LNCaP clone FGC (cell line): ENCODE results near the gene STIP1.

Experiments
- DNase-seq: peaks from one replicate; pipeline ENCODE4 v3.0.0-alpha.2; 2011; ENCODE audit warnings: low read depth
- H3K4me3 ChIP-seq: 2 replicates; pipeline ENCODE4 v1.5.1; 2011; ENCODE audit warnings: mild to moderate bottlenecking, low read depth, low read length, control low read depth
- CTCF ChIP-seq: IDR thresholded peaks from 2 replicates; pipeline ENCODE4 v1.5.1; 2012; ENCODE audit warnings: mild to moderate bottlenecking; ENCODE audit not compliant: control insufficient read depth, insufficient read depth; ENCODE audit errors: extremely low read depth

Gene STIP1

GRCh38 chr11:64240435-64241240, 54.7 kb downstream of the STIP1 start, which contains the start of gene FKBP2:
Gene FKBP2, plus strand, starts transcription at chr11:64241095. Its CDS starts 1,293 bp downstream, at chr11:64242388.
- peak within 1 kb of the TSS; percentile 96 for H3K4me3 ChIP-seq
- peak; percentile 86 for DNase-seq
- TF ChIP-seq CTCF: no peak

DNA sequence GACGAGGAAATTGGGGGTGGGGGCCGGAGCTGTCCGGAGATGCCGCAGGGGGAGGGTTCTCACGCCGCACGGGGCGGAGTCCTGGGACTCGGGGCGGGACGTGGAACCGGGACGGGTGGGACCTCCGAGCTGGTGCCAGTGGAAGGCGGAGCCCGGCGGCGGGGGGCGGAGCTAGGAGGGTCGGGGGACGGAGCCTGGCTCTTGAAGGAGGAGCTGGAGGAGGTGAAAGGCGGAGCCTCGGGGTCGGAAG, 55.2 kb downstream of the STIP1 start:
- H3K4me3 ChIP-seq: peak overlapping the region; percentile 96
- DNase-seq: peak; percentile 95
- no peak for TF ChIP-seq CTCF

DNA sequence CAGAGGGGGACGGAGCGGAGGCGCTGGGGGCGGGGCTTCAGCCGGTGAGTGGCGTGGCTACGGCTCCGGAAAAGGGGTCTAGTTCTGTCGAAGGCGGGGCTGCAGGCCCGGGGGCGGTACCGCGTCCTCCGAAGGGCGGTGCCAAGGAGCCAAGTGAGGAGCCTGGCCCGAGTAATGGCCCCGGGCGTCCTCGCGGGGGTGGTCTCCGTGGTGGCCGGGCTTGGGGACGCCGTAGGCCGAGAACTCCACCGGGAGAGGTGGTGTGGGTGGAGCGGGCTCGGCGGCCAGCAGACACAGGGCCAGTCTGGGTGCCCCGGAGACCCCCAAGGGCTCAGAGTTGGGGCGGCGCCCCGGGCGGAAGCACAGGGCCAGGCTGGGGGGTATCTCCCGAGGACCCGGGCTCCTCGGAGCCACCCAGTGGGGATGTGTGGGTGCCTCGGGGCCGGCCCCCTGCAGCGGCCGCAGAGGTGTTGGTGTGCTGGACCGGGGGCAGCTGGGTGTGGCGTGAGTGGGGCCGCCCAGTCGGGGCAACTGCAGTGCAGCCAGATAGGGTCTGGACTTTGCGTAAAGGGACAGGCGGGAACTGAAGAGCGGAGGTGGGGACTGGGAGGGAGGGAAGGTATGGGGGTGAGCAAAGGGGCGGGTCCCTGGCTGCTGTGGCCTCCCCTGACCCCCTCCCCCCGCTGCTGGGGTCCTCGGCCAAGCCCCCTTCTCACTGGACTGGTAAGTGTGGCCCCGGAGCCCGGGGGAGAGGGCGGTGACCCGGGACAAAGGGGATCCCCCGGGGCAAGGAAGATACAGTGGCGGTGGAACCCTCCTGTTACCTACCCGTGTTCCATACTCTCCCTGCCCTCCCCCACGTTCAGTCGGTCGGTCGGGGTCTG, 55.8 kb downstream of the STIP1 start:
- peak overlapping the region; percentile 96 for H3K4me3 ChIP-seq
- TF ChIP-seq CTCF: no peak
- no peak for DNase-seq

- DNase-seq: no peak
- H3K4me3 ChIP-seq: no peak overlapping the region
- no peak for TF ChIP-seq CTCF
Observed at GRCh38 chr11:64243236-64243854, 57.4 kb downstream of the STIP1 start.

- DNase-seq: no peak
- TF ChIP-seq CTCF: no peak
- no peak overlapping the region for H3K4me3 ChIP-seq
Observed at GRCh38 chr11:64244107-64244506, 58.1 kb downstream of the STIP1 start.

DNA sequence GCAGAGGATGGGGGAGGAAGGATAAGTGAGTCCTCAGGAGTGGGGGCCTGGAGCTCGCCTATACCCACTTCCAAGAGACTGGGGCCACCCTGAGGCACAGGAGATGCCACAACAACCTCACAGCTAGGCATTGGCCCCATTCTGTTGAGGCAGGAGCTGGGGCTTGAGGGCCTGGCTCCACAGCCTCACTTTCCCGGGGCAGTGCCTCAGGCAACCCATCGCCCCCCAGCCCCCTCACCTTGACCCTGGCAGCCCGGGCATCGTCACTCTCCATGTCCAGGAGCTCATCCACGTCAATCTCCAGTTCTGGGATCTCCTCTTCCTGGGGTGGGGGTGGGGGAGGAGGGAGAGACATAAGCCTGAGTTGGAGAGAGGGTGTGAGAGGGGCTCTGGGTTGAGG, 59.0 kb downstream of the STIP1 start:
- TF ChIP-seq CTCF: no peak
- H3K4me3 ChIP-seq: peak overlapping the region; percentile 96
- DNase-seq: no peak
